ENCODE measurements around the gene DPH3. TPM values are rescaled to one million over a fixed set of nuclear protein-coding genes. Genes with fewer than 3 reads are reported as not detected.
"Not testable (repeated sequence)": the region's sequence is repeated elsewhere in the genome, so short reads cannot be mapped to it uniquely, and the experiment has no call there.

DPH3 gene
- total RNA-seq, result 10.9 TPM

GRCh38 chr3:16264708-16265454 lies at the start of gene DPH3, which contains the start of gene OXNAD1:
Gene DPH3 (minus strand): TSS chr3:16264943. CDS start chr3:16264876, 67 bp downstream.
Gene OXNAD1 (plus strand): TSS chr3:16265212. CDS start chr3:16270953, 5,741 bp downstream.
- ATAC-seq, result peak; percentile 93
- peak; percentile 100 for DNase-seq (ENCODE audit: low spot score)

- no peak for ATAC-seq
These were observed 49.3 kb upstream of the DPH3 start for GRCh38 chr3:16313886-16314645.

GRCh38 chr3:16311960-16312451 lies 47.3 kb upstream of the DPH3 start:
- no peak for DNase-seq (ENCODE audit: low spot score)
- peak; percentile 84 for ATAC-seq

More at GRCh38 chr3:16313886-16314645, 49.3 kb upstream of the DPH3 start:
- no peak for DNase-seq (ENCODE audit: low spot score)

GRCh38 chr3:16310486-16310885 lies 45.7 kb upstream of the DPH3 start:
- DNase-seq (ENCODE audit: low spot score); ATAC-seq: not testable (repeated sequence)

- no peak for ATAC-seq
- no peak for DNase-seq (ENCODE audit: low spot score)
These were observed 44.8 kb upstream of the DPH3 start for GRCh38 chr3:16309558-16309957.

- no peak for DNase-seq (ENCODE audit: low spot score)
- ATAC-seq, result no peak
These were observed 44.0 kb upstream of the DPH3 start for GRCh38 chr3:16308727-16309126.

- no peak for ATAC-seq
These were observed 43.2 kb upstream of the DPH3 start for GRCh38 chr3:16307832-16308531.

GRCh38 chr3:16305111-16305541 lies 40.4 kb upstream of the DPH3 start:
- DNase-seq (ENCODE audit: low spot score) (peak; percentile 90), ATAC-seq (peak; percentile 96)

More at GRCh38 chr3:16307832-16308531, 43.2 kb upstream of the DPH3 start:
- DNase-seq (ENCODE audit: low spot score), result no peak

- ATAC-seq, result no peak
- no peak for DNase-seq (ENCODE audit: low spot score)
These were observed 39.6 kb upstream of the DPH3 start for GRCh38 chr3:16304061-16305010.

- DNase-seq (ENCODE audit: low spot score), result no peak
- ATAC-seq, result no peak
These were observed 38.4 kb upstream of the DPH3 start for GRCh38 chr3:16303037-16303575.

- no peak for ATAC-seq
- DNase-seq (ENCODE audit: low spot score), result no peak
These were observed 37.4 kb upstream of the DPH3 start for GRCh38 chr3:16302082-16302631.

- ATAC-seq, result no peak
- no peak for DNase-seq (ENCODE audit: low spot score)
These were observed 36.8 kb upstream of the DPH3 start for GRCh38 chr3:16301507-16301906.

- ATAC-seq, result no peak
These were observed 36.2 kb upstream of the DPH3 start for GRCh38 chr3:16300881-16301359.

GRCh38 chr3:16300307-16300706 lies 35.6 kb upstream of the DPH3 start:
- ATAC-seq (no peak), DNase-seq (ENCODE audit: low spot score) (no peak)

More at GRCh38 chr3:16300881-16301359, 36.2 kb upstream of the DPH3 start:
- no peak for DNase-seq (ENCODE audit: low spot score)

GRCh38 chr3:16299746-16300145 lies 35.0 kb upstream of the DPH3 start:
- no peak for DNase-seq (ENCODE audit: low spot score)
- ATAC-seq, result no peak

GRCh38 chr3:16298891-16299290 lies 34.1 kb upstream of the DPH3 start:
- DNase-seq (ENCODE audit: low spot score), result no peak

GRCh38 chr3:16297997-16298885 lies 33.5 kb upstream of the DPH3 start:
- no peak for ATAC-seq
- DNase-seq (ENCODE audit: low spot score), result no peak

More at GRCh38 chr3:16298891-16299290, 34.1 kb upstream of the DPH3 start:
- ATAC-seq, result no peak

- no peak for DNase-seq (ENCODE audit: low spot score)
- no peak for ATAC-seq
These were observed 30.7 kb upstream of the DPH3 start for GRCh38 chr3:16295298-16295890.
